H1 (cell line): Measurements from ENCODE around the gene EEPD1. TPM values are rescaled to one million over a fixed set of nuclear protein-coding genes. Genes with fewer than 3 reads are reported as not detected.
A peak's percentile ranks its signal among the peaks of the same experiment; 100 is the strongest.

Experiments
- CTCF ChIA-PET: fragments of 300-600 bp; sonication (Branson Sonifier 250); formaldehyde crosslinking; loops from one replicate; lab custom pipeline; 2021; ENCODE audit not compliant: partially characterized antibody; lab: Charles Lee
- POLR2A ChIA-PET: fragments of 300-600 bp; sonication (Branson Sonifier 250); formaldehyde crosslinking; loops from one replicate; lab custom pipeline; 2021; ENCODE audit warnings: inconsistent platforms; ENCODE audit not compliant: partially characterized antibody; lab: Charles Lee
- DNase-seq, 2 experiments: peaks; one replicate each; pipeline versions ENCODE4 v3.0.0 to v3.0.0-alpha.2; 2010 to 2022; ENCODE audit warnings: low spot score in 2 of 2, low read depth in 1 of 2, mixed read lengths in 1 of 2
- FAIRE-seq: peaks from 2 replicates; lab custom pipeline; 2011; peaks lifted over from hg19 to GRCh38; lab: Jason Lieb, UNC
- H2AFZ ChIP-seq: 2 replicates; pipeline ENCODE4 v1.8.1; 2012; ENCODE audit warnings: low read length, inconsistent platforms
- H2AK5ac ChIP-seq: 2 replicates; pipeline ENCODE4 v1.6.1; 2013; ENCODE audit warnings: low read depth, low read length
- H2BK120ac ChIP-seq: replicated peaks from 2 replicates; pipeline ENCODE3; 2013; ENCODE audit warnings: low read depth, low read length, inconsistent platforms
- H2BK12ac ChIP-seq: 2 replicates; pipeline ENCODE4 v1.6.1; 2013; ENCODE audit warnings: low read depth, low read length
- H2BK15ac ChIP-seq: 2 replicates; pipeline ENCODE4 v1.6.1; 2013; ENCODE audit warnings: low read length
- H2BK20ac ChIP-seq: 2 replicates; pipeline ENCODE4 v1.6.1; 2013; ENCODE audit warnings: low read length
- H2BK5ac ChIP-seq: 2 replicates; pipeline ENCODE4 v1.6.1; 2013; ENCODE audit warnings: low read depth, low read length
- H3K14ac ChIP-seq: 2 replicates; pipeline ENCODE4 v1.6.1; 2013; ENCODE audit warnings: inconsistent platforms; ENCODE audit not compliant: insufficient read length
- H3K18ac ChIP-seq: 2 replicates; pipeline ENCODE4 v1.6.1; 2013; ENCODE audit warnings: low read length; ENCODE audit errors: extremely low read depth
- H3K23ac ChIP-seq: 2 replicates; pipeline ENCODE4 v1.6.1; 2013; ENCODE audit warnings: inconsistent platforms; ENCODE audit not compliant: insufficient read length
- H3K23me2 ChIP-seq: 2 replicates; pipeline ENCODE4 v1.6.1; 2013; ENCODE audit warnings: low read depth, low read length
- H3K27ac ChIP-seq: 2 replicates; pipeline ENCODE4 v1.6.1; 2011; ENCODE audit warnings: low read depth, low read length, inconsistent platforms
- H3K27me3 ChIP-seq, 4 experiments: replicated peaks in 1 of 4; 1 replicate in 1 of 4; 2 replicates in 3 of 4; pipeline versions ENCODE4 v1.6.1 to v1.8.1; 2011 to 2013; ENCODE audit warnings: low read length in 3 of 4, mild to moderate bottlenecking in 3 of 4, inconsistent platforms in 2 of 4, mixed read lengths in 2 of 4, moderate library complexity in 1 of 4; ENCODE audit not compliant: control insufficient read depth in 3 of 4, insufficient read depth in 3 of 4; ENCODE audit errors: extremely low read depth in 1 of 4
- H3K36me3 ChIP-seq, 4 experiments: 2 replicates each; pipeline versions ENCODE4 v1.6.1 to v1.8.1; 2011 to 2013; ENCODE audit warnings: mild to moderate bottlenecking in 4 of 4, low read length in 3 of 4, moderate library complexity in 2 of 4, control low read depth in 1 of 4, inconsistent platforms in 1 of 4; ENCODE audit not compliant: insufficient read depth in 4 of 4, control insufficient read depth in 2 of 4
- H3K4ac ChIP-seq: replicated peaks from 2 replicates; pipeline ENCODE3; 2013; ENCODE audit warnings: low read length, low read depth, mixed read lengths, inconsistent platforms; ENCODE audit not compliant: insufficient read length
- H3K4me1 ChIP-seq, 4 experiments: replicated peaks in 1 of 4; 1 replicate in 1 of 4; 2 replicates in 3 of 4; pipeline versions ENCODE4 v1.6.1 to v1.8.1; 2011 to 2013; ENCODE audit warnings: low read length in 3 of 4, inconsistent platforms in 2 of 4, mixed read lengths in 1 of 4; ENCODE audit not compliant: insufficient read depth in 4 of 4, control insufficient read depth in 3 of 4
- H3K4me2 ChIP-seq, 2 experiments: 2 replicates each; pipeline versions ENCODE4 v1.6.1 to v1.8.1; 2011 to 2013; ENCODE audit warnings: low read depth in 2 of 2, low read length in 2 of 2, control low read depth in 1 of 2, inconsistent platforms in 1 of 2, mild to moderate bottlenecking in 1 of 2; ENCODE audit not compliant: insufficient read depth in 1 of 2
- H3K4me3 ChIP-seq, 4 experiments: fragments of 200-600, 300-600 bp in 1 of 4; sonication (generic), shearing (Covaris generic), sonication (Bioruptor Twin) in 1 of 4; 2 replicates each; pipeline versions ENCODE4 v1.5.1 to v1.8.1; 2011 to 2016; ENCODE audit warnings: low read length in 4 of 4, low read depth in 3 of 4, control low read depth in 2 of 4, inconsistent platforms in 2 of 4, mild to moderate bottlenecking in 2 of 4, mixed read lengths in 1 of 4, moderate library complexity in 1 of 4; ENCODE audit not compliant: insufficient read depth in 2 of 4; ENCODE audit errors: extremely low read depth in 1 of 4
- H3K56ac ChIP-seq: replicated peaks from 2 replicates; pipeline ENCODE3; 2013; ENCODE audit warnings: low read depth, mild to moderate bottlenecking, mixed read lengths, low read length, inconsistent platforms; ENCODE audit not compliant: insufficient read length
- H3K79me1 ChIP-seq: 2 replicates; pipeline ENCODE4 v1.6.1; 2013; ENCODE audit warnings: low read depth, low read length, control low read depth
- H3K79me2 ChIP-seq, 2 experiments: 2 replicates each; pipeline versions ENCODE4 v1.6.1 to v1.8.1; 2012 to 2013; ENCODE audit warnings: low read length in 2 of 2, mild to moderate bottlenecking in 2 of 2, inconsistent platforms in 1 of 2; ENCODE audit not compliant: insufficient read depth in 2 of 2, control insufficient read depth in 1 of 2
- H3K9ac ChIP-seq, 4 experiments: replicated peaks in 1 of 4; 1 replicate in 1 of 4; 2 replicates in 3 of 4; pipeline versions ENCODE4 v1.6.1 to v1.8.1; 2011 to 2013; ENCODE audit warnings: low read depth in 3 of 4, low read length in 3 of 4, control low read depth in 2 of 4, mild to moderate bottlenecking in 2 of 4, moderate library complexity in 2 of 4, inconsistent platforms in 1 of 4; ENCODE audit errors: extremely low read depth in 1 of 4
- H3K9me3 ChIP-seq, 2 experiments: 2 replicates each; pipeline versions ENCODE4 v1.6.1 to v1.8.1; 2012 to 2013; ENCODE audit warnings: mild to moderate bottlenecking in 2 of 2, moderate library complexity in 2 of 2, control low read depth in 1 of 2, inconsistent platforms in 1 of 2, low read depth in 1 of 2, low read length in 1 of 2, mixed read lengths in 1 of 2; ENCODE audit not compliant: insufficient read depth in 2 of 2
- H4K20me1 ChIP-seq, 2 experiments: replicated peaks in 1 of 2; 2 replicates each; pipeline versions ENCODE3 to v1.8.1; 2011 to 2013; ENCODE audit warnings: inconsistent platforms in 2 of 2, low read length in 2 of 2, mild to moderate bottlenecking in 1 of 2; ENCODE audit not compliant: insufficient read depth in 2 of 2, control insufficient read depth in 1 of 2
- H4K5ac ChIP-seq: 2 replicates; pipeline ENCODE4 v1.6.1; 2013; ENCODE audit warnings: low read length, low read depth, mixed read lengths, inconsistent platforms; ENCODE audit not compliant: insufficient read length
- H4K8ac ChIP-seq: 2 replicates; pipeline ENCODE4 v1.8.0; 2013; ENCODE audit warnings: mild to moderate bottlenecking, moderate library complexity, low read length, inconsistent platforms; ENCODE audit not compliant: insufficient read depth; ENCODE audit errors: extremely low read depth
- H4K91ac ChIP-seq: replicated peaks from 2 replicates; pipeline ENCODE3; 2013; ENCODE audit warnings: low read length, mixed read lengths, inconsistent platforms; ENCODE audit not compliant: insufficient read length
- EZH2 ChIP-seq: fragments of 200-600 bp; sonication (generic); IDR thresholded peaks from 2 replicates; pipeline ENCODE4 v1.7.1; 2012; ENCODE audit warnings: low read depth, mild to moderate bottlenecking, moderate library complexity, low read length, inconsistent platforms; ENCODE audit not compliant: severe bottlenecking
- SIRT6 ChIP-seq: IDR thresholded peaks from one replicate; pipeline ENCODE4 v1.7.1; 2012; ENCODE audit warnings: low read length, inconsistent platforms
- SP1 ChIP-seq: IDR thresholded peaks from 2 replicates; pipeline ENCODE4 v1.6.1; 2011; ENCODE audit warnings: low read depth, low read length
- TBP ChIP-seq: IDR thresholded peaks from 2 replicates; pipeline ENCODE4 v1.6.1; 2011; ENCODE audit warnings: low read depth, low read length, improper control_type of control experiment
- WGBS, 2 experiments: shearing (Covaris generic) in 1 of 2; methylation state at CpG; one replicate each; pipeline versions ENCODE4 v1.1.6 to v1.1.7; 2013 to 2015; ENCODE audit warnings: low lambda C conversion rate in 2 of 2, mixed read lengths in 2 of 2, inconsistent platforms in 1 of 2, low coverage in 1 of 2, missing lambda C conversion rate in 1 of 2; ENCODE audit not compliant: insufficient replicate concordance in 2 of 2, insufficient coverage in 1 of 2, insufficient read length in 1 of 2; ENCODE audit errors: extremely low coverage in 1 of 2, missing lambda C conversion rate in 1 of 2; 5-methylcytosine and 5-hydroxymethylcytosine counted together
- polyA plus RNA-seq, 7 experiments: library from polyadenylated mRNA; depleted of rRNA in 3 of 7; stranded (reverse) in 5 of 7; unstranded in 2 of 7; fragments of >200 nt in 5 of 7; fragments of 200-250 nt in 2 of 7; gene quantifications; 1 replicate in 5 of 7; 2 replicates in 1 of 7; 4 replicates in 1 of 7; pipeline versions ENCODE4 v1.2.1 to v1.2.3, GENCODE V29; 2011 to 2013; ENCODE audit warnings: missing spikeins in 2 of 7, mixed read lengths in 2 of 7
- total RNA-seq: library from RNA; stranded (reverse); fragmentation: NEBNext Ultra II Directional; extraction: Animal tissue kit (Norgen Biotek cat#: 25700); gene quantifications from 2 replicates; pipeline ENCODE4 v1.2.1, GENCODE V29; 2021
- TF ChIP-seq, protein P1 (sequence below): IDR thresholded peaks from 2 replicates; pipeline ENCODE4 v1.6.1; 2012; ENCODE audit warnings: inconsistent platforms

EEPD1 gene
- total and polyA plus RNA-seq, 2 of the 8 experiments (the other 6 are each of a cell fraction or from before 2014, with no cell fraction given): 3.1 to 7.8 TPM

DNA sequence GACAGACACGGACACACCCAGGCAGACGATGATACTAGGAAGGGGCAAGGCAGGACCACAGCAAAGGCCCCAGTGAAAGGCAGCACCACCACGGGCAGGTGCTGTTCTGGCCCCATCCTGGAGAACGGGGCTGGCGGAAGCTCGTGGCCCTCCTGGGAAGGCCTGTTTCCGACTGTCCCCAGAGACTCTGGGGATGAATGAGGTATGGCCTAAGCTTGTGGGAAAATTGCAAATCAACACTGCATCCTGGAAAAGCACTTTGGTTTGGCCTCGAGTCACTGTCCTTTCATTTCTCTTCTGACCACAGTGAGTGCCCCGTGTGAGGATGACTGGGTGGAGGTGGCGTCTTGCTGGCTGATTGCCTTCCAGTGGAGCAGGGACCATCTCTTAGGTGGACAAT lies 155.0 kb downstream of the EEPD1 start:
- Histone ChIP-seq H2AFZ (no peak overlapping the region), H3K23me2 (no peaks in the 10 kb centered on the region), H2BK5ac (no peak overlapping the region), H3K4me1 (peaks cover 0 to 9% (median 0%) of the 10 kb centered on the region in 4 experiments; a peak in 2 of 7 replicates), H2AK5ac (no peak overlapping the region), H3K79me1 (no peaks in the 10 kb centered on the region), H4K91ac (no peak overlapping the region), H3K23ac (no peak overlapping the region), H3K56ac (no peak overlapping the region), H4K8ac (no peak overlapping the region), H3K9ac (no peak overlapping the region), H3K27ac (no peak overlapping the region), H3K18ac (no peak overlapping the region), H3K4me3 (no peak overlapping the region), H3K79me2 (no peaks in the 10 kb centered on the region), H2BK12ac (0 out of 2 replicates have a peak overlapping the region, but pooled peaks have one; percentile 27), H4K20me1 (peaks cover 0 to 2% of the 10 kb centered on the region in 2 experiments), H3K14ac (no peak overlapping the region), H2BK15ac (no peak overlapping the region), H3K4me2 (no peak overlapping the region), H3K4ac (no peak overlapping the region), H3K27me3 (no peaks in the 10 kb centered on the region), H3K36me3 (no peaks in the 10 kb centered on the region), H3K9me3 (no peaks in the 10 kb centered on the region), H2BK120ac (no peak overlapping the region), H2BK20ac (no peak overlapping the region), H4K5ac (no peak overlapping the region)
- FAIRE-seq (no peak), DNase-seq (peak in 1 of 2 experiments; percentile 23)
- CTCF ChIA-PET: interaction anchor here (0.9 to 3.9 kb wide), 4 partner anchors 11 to 323 kb away, joined by 4 to 24 read pairs (median 4); no protein-coding TSS in a partner anchor
- POLR2A ChIA-PET: interaction anchor here (0.7 kb wide), 1 partner anchor 26 kb away, joined by 3 read pairs; no protein-coding TSS in a partner anchor
- TF ChIP-seq EZH2 (no peak), SIRT6 (no peak), TBP (no peak), SP1 (no peak)
- TF ChIP-seq, protein P1, sequence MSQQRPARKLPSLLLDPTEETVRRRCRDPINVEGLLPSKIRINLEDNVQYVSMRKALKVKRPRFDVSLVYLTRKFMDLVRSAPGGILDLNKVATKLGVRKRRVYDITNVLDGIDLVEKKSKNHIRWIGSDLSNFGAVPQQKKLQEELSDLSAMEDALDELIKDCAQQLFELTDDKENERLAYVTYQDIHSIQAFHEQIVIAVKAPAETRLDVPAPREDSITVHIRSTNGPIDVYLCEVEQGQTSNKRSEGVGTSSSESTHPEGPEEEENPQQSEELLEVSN: no peak
- WGBS, 2 experiments: 93% methylated on average over 10 of the region's 10 CpGs; no CpG with 5 or more reads in 1 of the 2 experiments
